ENCODE results near the gene NRXN3.
A peak's percentile ranks its signal among the peaks of the same experiment; 100 is the strongest.

NRXN3 gene

DNA sequence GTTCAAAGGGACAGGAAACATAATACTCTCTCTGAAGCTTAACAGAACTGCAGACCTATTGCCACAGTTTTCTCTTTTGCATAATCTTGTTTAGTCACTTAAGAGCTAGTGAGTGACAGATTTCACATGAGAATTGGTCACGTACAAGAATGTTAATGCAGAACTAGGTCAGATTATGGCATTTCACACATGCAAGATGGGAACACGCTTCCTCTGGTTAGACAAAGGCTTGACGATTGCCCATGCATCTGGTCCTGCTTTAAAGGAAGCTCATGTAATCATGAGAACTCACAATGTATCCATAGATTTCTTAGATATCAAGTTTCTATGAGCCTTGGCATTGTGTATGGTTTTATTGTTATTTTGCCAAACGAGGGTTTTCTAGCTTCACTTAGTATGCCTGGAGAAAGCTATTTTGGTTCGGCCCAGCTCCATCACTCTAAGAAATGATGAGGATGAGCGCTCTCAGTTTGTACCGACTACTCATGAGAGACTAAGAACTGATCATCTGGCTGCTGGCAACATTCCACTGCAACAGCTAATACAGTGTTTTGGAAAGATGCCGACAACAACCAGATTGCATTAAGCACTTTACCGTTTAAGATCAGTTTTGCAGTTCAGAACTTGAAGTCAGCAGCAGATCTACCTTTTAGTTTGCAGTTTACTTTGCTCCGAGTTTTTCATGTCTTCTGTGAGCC lies 1661.2 kb downstream of the NRXN3 start:
- no peak for DNase-seq (ENCODE audit: low read depth)

GRCh38 chr14:79833781-79834180 lies 1663.6 kb downstream of the NRXN3 start:
- no peak for DNase-seq (ENCODE audit: low read depth)

GRCh38 chr14:79834868-79835267 lies 1664.7 kb downstream of the NRXN3 start:
- DNase-seq (ENCODE audit: low read depth) = no peak

GRCh38 chr14:79836577-79836976 lies 1666.4 kb downstream of the NRXN3 start:
- no peak for DNase-seq (ENCODE audit: low read depth)

GRCh38 chr14:79837699-79838098 lies 1667.5 kb downstream of the NRXN3 start:
- DNase-seq (ENCODE audit: low read depth) = no peak

- DNase-seq (ENCODE audit: low read depth) = no peak
Measured at GRCh38 chr14:79840103-79840502, 1669.9 kb downstream of the NRXN3 start.

DNA sequence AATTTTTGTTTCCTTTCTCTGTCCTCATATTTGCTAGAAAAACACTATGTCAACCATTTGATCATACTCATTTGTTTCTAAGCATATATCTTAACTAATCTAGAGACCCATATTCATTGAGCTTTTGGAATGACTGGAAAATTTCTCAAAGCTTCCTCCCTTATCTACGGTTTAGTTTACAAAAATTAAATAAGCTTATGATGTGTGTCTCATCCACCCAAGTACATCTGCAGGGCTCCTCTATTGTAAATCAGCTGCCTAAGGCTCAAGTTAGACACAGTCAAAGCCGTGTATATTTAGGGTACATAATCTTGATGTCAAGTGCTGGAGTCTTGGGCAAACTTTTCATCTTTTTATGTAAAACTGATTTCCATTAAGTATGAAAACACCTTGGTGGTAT lies 1670.7 kb downstream of the NRXN3 start:
- no peak for DNase-seq (ENCODE audit: low read depth)

DNA sequence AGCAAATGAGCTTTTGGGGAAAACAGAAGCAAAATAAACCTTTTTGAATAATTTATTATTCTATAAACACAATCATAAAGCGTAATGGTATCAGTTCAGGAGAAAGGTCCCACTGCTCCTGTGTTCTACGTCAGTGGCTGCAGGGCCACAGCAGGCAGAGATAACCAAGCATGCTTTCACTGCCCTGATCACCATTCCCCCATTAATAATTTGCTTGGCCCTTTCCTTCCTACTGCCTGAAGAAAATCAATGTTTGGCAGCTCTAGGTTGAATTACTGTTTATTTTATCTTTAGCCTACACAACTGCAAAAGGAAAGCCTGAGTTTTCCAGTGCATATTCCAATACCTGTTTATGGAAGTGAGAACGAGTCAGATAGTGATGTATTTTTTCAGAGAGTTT lies 1671.3 kb downstream of the NRXN3 start:
- DNase-seq (ENCODE audit: low read depth) = no peak

GRCh38 chr14:79842270-79842669 lies 1672.1 kb downstream of the NRXN3 start:
- peak; percentile 32 for DNase-seq (ENCODE audit: low read depth)

- DNase-seq (ENCODE audit: low read depth) = no peak
Measured at GRCh38 chr14:79852950-79853744, 1683.0 kb downstream of the NRXN3 start.

DNA sequence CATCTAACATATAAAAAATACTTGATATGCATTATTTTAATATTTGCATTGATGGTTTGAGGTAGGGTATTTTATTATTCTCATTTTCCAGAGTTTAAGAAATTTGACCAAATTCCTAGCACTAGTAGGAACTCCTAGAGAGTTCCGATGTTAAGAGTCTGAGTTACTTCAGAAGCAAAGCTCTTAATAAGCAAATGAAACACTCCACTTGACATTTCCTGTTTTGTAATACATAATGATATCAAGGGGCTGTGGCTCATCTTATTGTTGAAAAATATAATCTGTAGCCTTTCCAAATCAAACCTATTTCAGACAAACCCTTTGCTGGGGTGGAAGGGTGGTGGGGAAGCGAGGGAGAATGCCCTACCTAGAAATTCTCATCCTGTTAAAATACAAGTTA lies 1685.6 kb downstream of the NRXN3 start:
- DNase-seq (ENCODE audit: low read depth) = no peak

DNA sequence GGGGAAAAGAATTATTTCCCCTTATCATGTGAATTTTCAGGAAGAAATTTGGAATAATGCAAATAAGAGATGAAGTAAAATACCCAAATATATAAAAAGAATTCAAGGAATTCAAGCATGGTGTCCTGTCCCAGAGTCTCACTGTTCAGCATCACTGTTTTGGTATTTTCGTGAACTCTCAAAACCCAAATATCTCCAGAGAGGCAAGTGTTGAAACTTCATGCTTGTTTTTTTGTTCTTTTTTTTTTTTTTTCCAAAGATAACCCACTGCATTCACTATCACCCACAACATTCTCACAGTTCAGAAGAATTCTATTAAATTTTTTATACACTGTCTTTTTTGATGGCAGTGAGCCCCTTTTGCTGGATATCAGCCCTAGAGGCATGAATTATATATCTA lies 1686.2 kb downstream of the NRXN3 start:
- no peak for DNase-seq (ENCODE audit: low read depth)

DNA sequence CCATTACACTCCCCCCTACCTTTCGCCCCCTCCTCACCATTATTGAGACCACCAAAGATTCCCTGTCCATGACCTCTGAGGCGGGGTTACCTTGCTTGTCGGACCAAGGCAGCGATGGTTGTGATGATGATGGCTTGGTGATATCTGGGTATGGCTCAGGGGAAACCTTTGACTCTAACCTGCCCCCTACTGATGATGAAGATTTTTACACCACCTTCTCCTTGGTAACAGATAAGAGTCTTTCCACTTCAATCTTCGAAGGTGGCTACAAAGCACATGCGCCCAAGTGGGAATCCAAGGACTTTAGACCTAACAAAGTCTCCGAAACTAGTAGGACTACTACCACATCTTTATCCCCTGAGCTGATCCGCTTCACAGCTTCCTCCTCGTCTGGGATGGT lies 1690.9 kb downstream of the NRXN3 start:
- no peak for DNase-seq (ENCODE audit: low read depth)

GRCh38 chr14:79862045-79862444 lies 1691.9 kb downstream of the NRXN3 start:
- no peak for DNase-seq (ENCODE audit: low read depth)

- no peak for DNase-seq (ENCODE audit: low read depth)
Measured at GRCh38 chr14:79871136-79871535, 1701.0 kb downstream of the NRXN3 start.

GRCh38 chr14:79878229-79878628 lies 1708.1 kb downstream of the NRXN3 start:
- DNase-seq (ENCODE audit: low read depth) = no peak

- no peak for DNase-seq (ENCODE audit: low read depth)
Measured at GRCh38 chr14:79878785-79879184, 1708.6 kb downstream of the NRXN3 start.

GRCh38 chr14:79881299-79881698 lies 1711.1 kb downstream of the NRXN3 start:
- no peak for DNase-seq (ENCODE audit: low read depth)

- DNase-seq (ENCODE audit: low read depth) = no peak
Measured at GRCh38 chr14:79890527-79890926, 1720.4 kb downstream of the NRXN3 start.

GRCh38 chr14:79896009-79896408 lies 1725.8 kb downstream of the NRXN3 start:
- no peak for DNase-seq (ENCODE audit: low read depth)

GRCh38 chr14:79899610-79900009 lies 1729.4 kb downstream of the NRXN3 start:
- DNase-seq (ENCODE audit: low read depth) = no peak

DNA sequence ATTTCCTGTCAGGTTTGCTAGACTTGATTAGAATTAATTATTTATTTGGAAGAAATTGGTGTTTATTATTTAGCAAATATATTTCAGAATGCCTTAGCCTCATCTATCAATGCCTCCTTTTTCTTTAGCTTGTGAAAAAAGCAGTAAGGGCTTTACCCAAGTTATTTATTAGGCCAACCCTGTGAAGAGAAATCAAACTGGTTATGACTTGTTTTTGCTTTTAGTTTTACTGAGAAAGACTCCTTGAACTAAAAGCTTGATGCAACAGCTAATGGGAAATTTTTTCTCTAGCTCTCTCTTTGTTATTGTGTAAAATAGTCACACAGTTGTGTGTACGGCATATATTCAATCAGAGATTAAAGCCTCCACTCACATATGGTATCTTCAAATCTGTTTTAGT lies 1734.3 kb downstream of the NRXN3 start:
- no peak for DNase-seq (ENCODE audit: low read depth)

- no peak for DNase-seq (ENCODE audit: low read depth)
Measured at GRCh38 chr14:79906994-79907393, 1736.8 kb downstream of the NRXN3 start.

- no peak for DNase-seq (ENCODE audit: low read depth)
Measured at GRCh38 chr14:79910086-79910485, 1739.9 kb downstream of the NRXN3 start.

All from HS-5 (cell line).